Hepatocyte (in vitro differentiated cells): Measurements from ENCODE around the gene ADCY2. TPM values are rescaled to one million over a fixed set of nuclear protein-coding genes. Genes with fewer than 3 reads are reported as not detected.

Experiments used
- DNase-seq: peaks from one replicate; pipeline ENCODE4 v3.0.0-alpha.2; 2016; ENCODE audit warnings: low spot score
- H2AFZ ChIP-seq: fragments of 200-600 bp; sonication (generic); 2 replicates; pipeline ENCODE4 v1.6.0; 2016; ENCODE audit warnings: antibody characterized with exemption, mild to moderate bottlenecking
- H3K27ac ChIP-seq: fragments of 200-600 bp; sonication (generic); 2 replicates; pipeline ENCODE4 v1.5.1; 2016; ENCODE audit warnings: mild to moderate bottlenecking
- H3K27me3 ChIP-seq: fragments of 200-600 bp; sonication (generic); 2 replicates; pipeline ENCODE4 v1.6.1; 2016
- H3K36me3 ChIP-seq: fragments of 200-600 bp; sonication (generic); replicated peaks from 2 replicates; pipeline ENCODE4 v1.5.1; 2016; ENCODE audit warnings: low read depth; ENCODE audit not compliant: insufficient read depth
- H3K4me1 ChIP-seq: fragments of 200-600 bp; sonication (generic); 2 replicates; pipeline ENCODE4 v1.5.1; 2016; ENCODE audit warnings: mild to moderate bottlenecking, moderate library complexity; ENCODE audit not compliant: insufficient read depth
- H3K4me2 ChIP-seq: fragments of 200-600 bp; sonication (generic); 2 replicates; pipeline ENCODE4 v1.6.0; 2016
- H3K4me3 ChIP-seq: fragments of 200-600 bp; sonication (generic); 2 replicates; pipeline ENCODE4 v1.5.1; 2016; ENCODE audit warnings: mild to moderate bottlenecking
- H3K79me2 ChIP-seq: fragments of 200-600 bp; sonication (generic); 2 replicates; pipeline ENCODE4 v1.6.0; 2017; ENCODE audit warnings: mild to moderate bottlenecking
- H3K9me2 ChIP-seq: fragments of 200-600 bp; sonication (generic); replicated peaks from 2 replicates; pipeline ENCODE4 v1.6.0; 2017; ENCODE audit warnings: mild to moderate bottlenecking; ENCODE audit not compliant: insufficient read depth
- H3K9me3 ChIP-seq: fragments of 200-600 bp; sonication (generic); 2 replicates; pipeline ENCODE4 v1.5.1; 2016; ENCODE audit warnings: low read depth, mild to moderate bottlenecking
- H4K20me1 ChIP-seq: fragments of 200-600 bp; sonication (generic); 2 replicates; pipeline ENCODE4 v1.6.0; 2016; ENCODE audit warnings: mild to moderate bottlenecking; ENCODE audit not compliant: insufficient read depth, poor library complexity, severe bottlenecking
- EZH2 ChIP-seq: fragments of 200-600 bp; sonication (generic); IDR thresholded peaks from 2 replicates; pipeline ENCODE4 v1.6.1; 2016; ENCODE audit warnings: antibody characterized with exemption, mild to moderate bottlenecking, borderline replicate concordance
- EZH2phosphoT487 ChIP-seq: fragments of 200-600 bp; sonication (generic); IDR thresholded peaks from one replicate; pipeline ENCODE4 v1.6.1; 2018; ENCODE audit warnings: antibody characterized with exemption, mild to moderate bottlenecking, low read depth, moderate library complexity; ENCODE audit not compliant: unreplicated experiment, severe bottlenecking
- WGBS: methylation state at CpG from one replicate; pipeline ENCODE4 v1.1.6; 2016; ENCODE audit warnings: low lambda C conversion rate; ENCODE audit errors: missing lambda C conversion rate; 5-methylcytosine and 5-hydroxymethylcytosine counted together
- polyA plus RNA-seq: library from polyadenylated mRNA; unstranded; fragments of >200 nt; fragmentation: Nextera tagmentation; extraction: Ambion mirVana; gene quantifications from 2 replicates; pipeline ENCODE4 v1.2.1, GENCODE V29; 2016
- total RNA-seq: library from RNA; depleted of rRNA; stranded (reverse); fragments of >200 nt; gene quantifications from 2 replicates; pipeline ENCODE4 v1.2.3, GENCODE V29; 2014
- TF ChIP-seq, protein P1 (sequence below): fragments of 200-600 bp; sonication (generic); IDR thresholded peaks from 2 replicates; pipeline ENCODE4 v1.5.1; 2016; ENCODE audit warnings: antibody characterized with exemption, mild to moderate bottlenecking; ENCODE audit not compliant: poor library complexity

Gene ADCY2
- total and polyA plus RNA-seq, 2 experiments from 2014 or later = 3.2 to 8.5 TPM

DNA sequence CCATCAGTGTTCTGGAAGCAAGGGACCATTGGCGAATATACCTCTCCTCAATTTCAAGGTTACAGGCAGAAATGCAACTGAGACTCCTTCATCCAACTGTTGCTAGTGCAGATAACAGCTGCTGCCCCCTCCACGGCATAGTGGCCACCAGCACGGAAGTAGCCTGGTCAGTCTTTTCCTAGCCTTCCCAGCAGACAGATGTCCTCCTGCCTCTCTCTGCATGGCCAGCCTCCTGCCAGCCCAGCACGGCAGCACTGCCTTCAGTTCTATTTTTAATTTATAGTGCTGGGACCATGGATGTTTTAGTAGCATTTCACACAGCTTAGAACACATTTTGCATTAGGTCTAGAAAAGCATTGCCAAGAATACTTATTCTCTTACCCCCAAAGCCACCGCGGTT lies 266.4 kb downstream of the ADCY2 start:
- DNase-seq = no peak
- Histone ChIP-seq H3K79me2 (no peaks in the 10 kb centered on the region), H3K4me2 (no peak overlapping the region), H3K4me3 (no peak overlapping the region), H4K20me1 (no peaks in the 10 kb centered on the region), H3K4me1 (no peaks in the 10 kb centered on the region), H3K27ac (no peak overlapping the region), H2AFZ (no peak overlapping the region), H3K9me2 (no peaks in the 10 kb centered on the region), H3K27me3 (no peaks in the 10 kb centered on the region), H3K36me3 (no peaks in the 10 kb centered on the region), H3K9me3 (no peaks in the 10 kb centered on the region)
- no peak for TF ChIP-seq EZH2
- TF ChIP-seq, protein P1, sequence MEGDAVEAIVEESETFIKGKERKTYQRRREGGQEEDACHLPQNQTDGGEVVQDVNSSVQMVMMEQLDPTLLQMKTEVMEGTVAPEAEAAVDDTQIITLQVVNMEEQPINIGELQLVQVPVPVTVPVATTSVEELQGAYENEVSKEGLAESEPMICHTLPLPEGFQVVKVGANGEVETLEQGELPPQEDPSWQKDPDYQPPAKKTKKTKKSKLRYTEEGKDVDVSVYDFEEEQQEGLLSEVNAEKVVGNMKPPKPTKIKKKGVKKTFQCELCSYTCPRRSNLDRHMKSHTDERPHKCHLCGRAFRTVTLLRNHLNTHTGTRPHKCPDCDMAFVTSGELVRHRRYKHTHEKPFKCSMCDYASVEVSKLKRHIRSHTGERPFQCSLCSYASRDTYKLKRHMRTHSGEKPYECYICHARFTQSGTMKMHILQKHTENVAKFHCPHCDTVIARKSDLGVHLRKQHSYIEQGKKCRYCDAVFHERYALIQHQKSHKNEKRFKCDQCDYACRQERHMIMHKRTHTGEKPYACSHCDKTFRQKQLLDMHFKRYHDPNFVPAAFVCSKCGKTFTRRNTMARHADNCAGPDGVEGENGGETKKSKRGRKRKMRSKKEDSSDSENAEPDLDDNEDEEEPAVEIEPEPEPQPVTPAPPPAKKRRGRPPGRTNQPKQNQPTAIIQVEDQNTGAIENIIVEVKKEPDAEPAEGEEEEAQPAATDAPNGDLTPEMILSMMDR = no peak
- no peak for TF ChIP-seq EZH2phosphoT487
- WGBS = 89% methylated on average over 6 of the region's 6 CpGs

DNA sequence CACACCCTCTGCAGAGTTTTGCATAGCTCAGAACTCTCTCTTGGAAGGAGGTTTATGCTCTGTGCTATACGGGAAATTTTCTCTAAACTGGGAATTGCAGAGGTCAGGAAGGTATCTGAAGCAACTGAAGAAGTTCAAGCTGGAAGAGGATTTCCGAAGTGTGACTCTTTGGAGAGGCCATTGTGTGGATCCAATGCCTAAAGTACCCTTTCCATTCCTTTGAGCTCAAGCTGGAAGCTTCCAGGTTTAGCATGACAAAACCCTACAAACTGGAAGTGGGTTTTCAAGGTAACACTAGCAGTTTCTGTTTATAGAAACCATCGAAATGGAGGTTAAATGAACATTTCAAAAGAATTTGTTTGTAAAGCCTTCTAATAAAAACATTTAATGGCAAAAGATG lies 267.9 kb downstream of the ADCY2 start:
- H4K20me1 ChIP-seq = no peaks in the 10 kb centered on the region
- no peaks in the 10 kb centered on the region for H3K79me2 ChIP-seq
- H3K27me3 ChIP-seq = no peaks in the 10 kb centered on the region
- no peak overlapping the region for H2AFZ ChIP-seq
- no peaks in the 10 kb centered on the region for H3K9me3 ChIP-seq
- H3K27ac ChIP-seq = no peak overlapping the region
- no peaks in the 10 kb centered on the region for H3K4me1 ChIP-seq
- H3K4me2 ChIP-seq = no peak overlapping the region
- DNase-seq = no peak
- no peaks in the 10 kb centered on the region for H3K36me3 ChIP-seq
- no peak overlapping the region for H3K4me3 ChIP-seq
- WGBS = 71% methylated on average over 3 of the region's 3 CpGs
- no peak for TF ChIP-seq EZH2
- TF ChIP-seq EZH2phosphoT487 = no peak
- TF ChIP-seq, protein P1 = no peak
- no peaks in the 10 kb centered on the region for H3K9me2 ChIP-seq

DNA sequence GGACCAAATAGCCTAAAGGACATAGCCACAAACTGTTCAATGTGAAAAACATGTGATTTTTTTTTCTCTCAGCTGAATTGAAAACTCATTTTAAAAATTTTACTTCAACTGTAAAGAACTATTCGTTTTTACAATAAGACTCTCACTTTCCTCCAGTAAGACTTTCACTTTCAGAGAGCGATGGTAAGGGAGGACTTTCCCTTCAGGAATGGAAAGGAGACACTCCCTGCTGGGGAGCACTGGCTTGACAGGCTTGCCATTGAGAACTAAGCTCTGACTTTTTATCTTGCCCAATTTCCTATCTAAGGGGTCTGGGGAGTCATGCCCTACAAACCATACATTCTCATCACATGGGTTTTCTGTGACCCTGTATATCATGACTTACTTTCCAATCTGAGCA lies 268.3 kb downstream of the ADCY2 start:
- H3K27me3 ChIP-seq = no peaks in the 10 kb centered on the region
- no peaks in the 10 kb centered on the region for H3K4me1 ChIP-seq
- no peak overlapping the region for H2AFZ ChIP-seq
- 74% methylated on average over 2 of the region's 2 CpGs for WGBS
- no peaks in the 10 kb centered on the region for H3K9me3 ChIP-seq
- no peaks in the 10 kb centered on the region for H4K20me1 ChIP-seq
- H3K79me2 ChIP-seq = no peaks in the 10 kb centered on the region
- TF ChIP-seq, protein P1 = no peak
- no peak for TF ChIP-seq EZH2
- TF ChIP-seq EZH2phosphoT487 = no peak
- H3K4me3 ChIP-seq = no peak overlapping the region
- H3K4me2 ChIP-seq = no peak overlapping the region
- DNase-seq = no peak
- H3K36me3 ChIP-seq = no peaks in the 10 kb centered on the region
- H3K9me2 ChIP-seq = no peaks in the 10 kb centered on the region
- no peak overlapping the region for H3K27ac ChIP-seq

DNA sequence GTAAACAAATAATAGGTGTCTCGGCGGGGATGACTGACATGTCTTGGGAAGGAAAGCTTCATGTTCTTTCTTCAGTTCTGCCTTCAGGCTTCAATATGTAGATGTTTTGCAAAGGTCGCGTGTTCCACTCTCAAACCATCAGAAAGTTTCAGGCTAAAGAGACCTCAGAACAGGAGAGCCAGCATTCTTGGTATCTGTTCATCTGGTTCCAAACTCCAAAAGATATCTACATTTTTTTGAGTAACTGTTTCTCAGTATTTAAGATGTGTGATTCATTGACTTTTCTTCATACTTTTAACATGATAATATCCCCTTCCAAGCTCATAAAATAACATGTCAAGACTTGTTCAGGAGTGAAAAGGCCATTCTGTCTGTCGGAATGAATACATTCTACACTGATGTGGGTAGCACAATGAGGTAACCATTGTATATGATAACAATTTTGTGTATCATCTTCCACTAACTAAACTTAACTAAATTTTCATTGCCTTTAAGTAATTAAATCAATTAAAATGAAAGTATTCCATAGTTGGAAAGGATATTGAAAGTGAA lies 271.4 kb downstream of the ADCY2 start:
- Histone ChIP-seq H3K36me3 (no peaks in the 10 kb centered on the region), H3K27ac (no peak overlapping the region), H4K20me1 (no peaks in the 10 kb centered on the region), H3K79me2 (no peaks in the 10 kb centered on the region), H3K9me2 (no peaks in the 10 kb centered on the region), H3K4me3 (no peak overlapping the region), H3K4me2 (no peak overlapping the region), H3K27me3 (no peaks in the 10 kb centered on the region), H2AFZ (no peak overlapping the region), H3K9me3 (no peaks in the 10 kb centered on the region), H3K4me1 (no peaks in the 10 kb centered on the region)
- no peak for DNase-seq
- no peak for TF ChIP-seq EZH2phosphoT487
- TF ChIP-seq, protein P1 = no peak
- TF ChIP-seq EZH2 = no peak
- 75% methylated on average over 5 of the region's 5 CpGs for WGBS
